LNCaP clone FGC (cell line): Measurements from ENCODE around the gene COL18A1.
A peak's percentile ranks its signal among the peaks of the same experiment; 100 is the strongest.

Experiments
- DNase-seq: peaks from one replicate; pipeline ENCODE4 v3.0.0-alpha.2; 2011; ENCODE audit warnings: low read depth
- H3K4me3 ChIP-seq: 2 replicates; pipeline ENCODE4 v1.5.1; 2011; ENCODE audit warnings: mild to moderate bottlenecking, low read depth, low read length, control low read depth
- CTCF ChIP-seq: IDR thresholded peaks from 2 replicates; pipeline ENCODE4 v1.5.1; 2012; ENCODE audit warnings: mild to moderate bottlenecking; ENCODE audit not compliant: control insufficient read depth, insufficient read depth; ENCODE audit errors: extremely low read depth

Gene COL18A1

DNA sequence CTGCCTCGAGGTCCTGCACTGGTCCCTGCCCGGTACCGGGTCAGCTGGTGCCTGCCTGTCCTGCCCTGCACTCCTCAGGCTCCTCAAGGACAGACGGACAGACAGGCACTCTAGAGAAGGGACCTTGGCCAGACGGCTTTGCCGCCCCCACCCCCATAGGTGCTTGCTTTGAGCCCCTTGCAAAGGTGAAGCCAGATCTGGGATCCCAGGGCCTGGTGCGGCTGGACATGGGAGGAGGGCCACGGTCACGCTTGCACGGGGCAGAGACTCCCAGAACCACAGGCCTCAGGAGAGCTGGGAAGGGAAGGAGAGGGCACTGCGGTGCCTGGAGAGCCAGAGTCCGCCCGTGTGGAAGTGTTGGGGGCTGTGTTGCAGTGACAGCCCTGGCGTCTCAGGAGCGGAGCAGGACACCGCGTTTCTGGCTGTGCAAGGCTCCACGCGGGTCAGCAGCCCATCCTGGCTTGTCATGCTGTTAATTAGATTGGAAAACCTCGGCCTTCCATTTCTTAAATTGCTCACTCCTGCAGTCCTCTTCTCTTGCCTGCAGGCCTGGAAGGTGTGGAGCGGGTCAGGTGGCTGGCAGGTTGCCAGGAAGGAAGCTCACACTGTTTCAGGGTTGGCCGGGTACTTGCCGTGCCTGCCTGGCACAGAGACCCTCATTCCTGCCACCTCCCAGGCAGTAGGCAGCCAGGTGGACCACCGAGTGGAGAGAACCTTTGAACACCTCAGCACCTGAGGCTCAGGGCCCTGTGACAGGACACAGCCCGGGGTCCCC, 16.3 kb downstream of the COL18A1 start:
- TF ChIP-seq CTCF = no peak
- H3K4me3 ChIP-seq = no peak overlapping the region
- peak; percentile 58 for DNase-seq

DNA sequence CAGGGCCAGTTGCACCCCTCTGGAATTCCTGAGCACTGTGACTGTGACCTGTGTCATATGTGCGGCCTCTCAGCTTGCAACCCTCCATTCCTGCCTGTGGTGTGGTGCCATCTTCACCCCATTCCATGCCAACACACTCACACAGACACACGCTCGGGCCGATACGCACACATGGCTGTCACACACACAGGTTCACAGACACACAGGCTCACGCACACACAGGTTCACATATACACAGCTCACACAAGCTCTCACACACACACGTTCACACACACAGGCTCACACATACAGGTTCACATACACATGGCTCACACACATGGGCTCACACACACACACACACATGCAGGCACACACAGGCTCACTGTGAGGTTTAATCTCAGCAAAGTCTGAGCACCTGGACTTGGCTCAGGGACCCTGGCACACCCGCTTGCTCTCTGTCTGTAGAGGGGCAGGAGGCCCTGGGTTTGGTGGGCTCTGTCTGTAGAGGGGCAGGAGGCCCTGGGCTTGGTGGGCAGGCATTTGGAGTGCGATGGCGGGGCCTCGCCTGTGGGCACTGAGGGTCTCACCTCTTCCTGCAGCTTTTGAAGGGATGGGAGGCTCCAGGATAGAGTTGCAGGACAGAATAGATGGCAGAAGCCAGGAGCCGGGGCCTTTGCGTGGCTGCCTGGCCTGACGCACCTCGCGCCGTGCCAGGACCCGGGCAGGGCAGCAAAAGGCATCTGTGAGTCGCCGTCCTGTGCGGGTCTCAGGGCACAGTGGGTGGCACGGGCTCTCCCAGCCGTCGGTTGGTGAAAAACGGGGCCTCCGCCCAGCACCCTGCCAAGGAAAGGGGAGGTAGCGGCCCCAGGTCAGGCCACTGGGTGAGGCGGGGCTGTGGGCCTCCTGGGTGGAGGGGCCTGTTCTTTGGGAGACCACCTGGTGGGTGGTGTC, 17.1 kb downstream of the COL18A1 start:
- no peak for DNase-seq
- no peak for TF ChIP-seq CTCF
- no peak overlapping the region for H3K4me3 ChIP-seq

- TF ChIP-seq CTCF = no peak
- no peak overlapping the region for H3K4me3 ChIP-seq
- DNase-seq = no peak
Observed at GRCh38 chr21:45423201-45423955, 18.4 kb downstream of the COL18A1 start.

DNA sequence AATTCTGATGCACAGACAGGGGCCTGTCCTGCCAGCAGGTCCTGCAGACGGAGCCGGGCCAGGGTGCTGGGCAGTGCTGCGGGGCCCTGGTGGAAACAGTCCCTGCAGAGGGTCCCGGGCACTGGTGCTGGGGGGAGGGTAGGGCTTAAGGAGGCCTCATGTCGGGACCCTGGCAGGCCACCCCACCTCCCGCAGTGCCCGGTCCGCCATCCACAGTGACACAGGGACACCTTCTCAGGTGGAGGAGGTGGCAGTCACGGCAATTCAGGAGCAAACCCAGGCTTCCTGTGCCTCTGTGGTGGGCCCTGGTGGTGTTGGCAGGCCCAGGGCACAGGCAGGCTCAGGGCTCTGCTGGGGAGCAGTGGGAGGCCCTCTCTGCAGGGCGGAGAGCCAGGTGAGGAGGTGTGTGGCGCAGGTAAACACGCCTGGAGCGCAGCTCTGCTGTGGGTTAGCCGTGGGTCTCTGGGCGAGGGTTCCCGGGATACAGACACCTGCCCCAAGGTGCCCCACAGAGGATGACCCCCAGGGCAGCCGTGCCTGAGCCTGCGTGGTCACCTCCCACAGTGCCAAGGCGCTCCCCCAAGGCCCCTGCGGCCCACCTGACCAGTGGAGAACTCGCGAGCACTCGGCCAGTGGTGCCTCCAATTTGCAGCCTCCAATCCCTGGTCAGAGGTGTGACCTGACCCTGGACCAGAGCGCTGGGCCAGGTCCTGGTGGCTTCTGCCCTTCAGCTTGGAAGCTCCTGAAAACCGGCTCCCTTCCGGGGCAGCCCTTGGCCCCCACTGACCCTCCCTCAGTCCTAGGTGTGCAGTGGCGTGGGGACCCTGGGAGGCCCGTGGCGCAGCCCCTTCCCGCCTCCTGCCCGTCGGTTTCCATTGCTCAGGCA, 19.2 kb downstream of the COL18A1 start:
- H3K4me3 ChIP-seq = no peak overlapping the region
- DNase-seq = no peak
- no peak for TF ChIP-seq CTCF

DNA sequence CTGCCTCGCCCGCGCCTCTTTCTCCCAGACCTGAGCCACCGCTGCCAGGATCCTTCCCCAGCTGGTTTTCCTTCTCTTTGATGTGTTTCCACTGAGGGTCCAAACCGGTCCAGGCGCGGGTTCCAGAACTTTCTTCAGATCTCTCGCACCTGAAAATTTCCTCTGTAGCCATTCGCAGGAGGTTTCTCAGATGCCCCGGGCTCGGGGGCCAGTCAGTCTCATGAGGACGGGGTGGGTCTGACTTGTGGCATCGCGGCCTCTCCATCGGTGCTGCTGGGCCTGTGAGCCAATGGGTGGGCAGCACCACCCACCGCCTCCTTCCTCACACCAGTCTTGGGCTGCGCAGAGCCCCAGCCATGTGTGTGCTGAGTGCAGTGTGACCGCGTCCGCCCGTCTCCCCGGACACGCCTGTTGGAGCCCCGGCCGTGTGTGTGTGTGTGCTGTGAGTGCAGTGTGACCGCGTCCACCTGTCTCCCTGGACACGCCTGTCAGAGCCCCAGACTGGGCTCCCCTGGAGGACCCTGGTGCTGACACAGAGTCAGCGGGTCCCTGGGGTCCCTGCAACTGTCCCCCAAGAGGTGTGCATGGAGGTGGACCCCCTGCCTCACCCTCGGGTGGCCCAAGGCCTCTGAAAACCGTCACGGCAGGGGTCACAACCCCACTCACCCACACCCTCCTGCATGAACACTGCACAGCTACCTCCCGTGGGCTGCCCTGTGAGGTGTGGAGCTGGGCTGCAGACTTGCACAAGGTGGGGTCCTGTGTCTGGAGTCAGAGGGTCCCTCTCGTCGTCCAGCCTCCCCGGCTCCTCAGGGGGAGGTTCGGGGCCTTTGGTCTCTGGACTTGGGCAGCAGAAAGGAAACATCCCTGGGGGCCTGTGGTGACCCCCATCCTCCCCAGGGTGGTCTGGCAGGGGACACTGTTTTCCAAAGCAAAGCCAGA, 20.2 kb downstream of the COL18A1 start:
- no peak for DNase-seq
- no peak overlapping the region for H3K4me3 ChIP-seq
- TF ChIP-seq CTCF = no peak
